Measurements from ENCODE around the gene FMNL1. TPM values are rescaled to one million over a fixed set of nuclear protein-coding genes. Genes with fewer than 3 reads are reported as not detected.

Gene FMNL1
- polyA plus RNA-seq, 1 donor (not counting 4 experiments of a cell fraction or from before 2014, with no cell fraction given) = 0.46 TPM

GRCh38 chr17:45242029-45242414 is 20.3 kb downstream of the FMNL1 start:
- no peaks in the 10 kb centered on the region for H3K9me3 ChIP-seq (ENCODE audit: control insufficient read depth, low read depth, low read length)
- DNase-seq (ENCODE audit: low read depth, low spot score) (no peak), FAIRE-seq (no peak)
- H3K27ac ChIP-seq (ENCODE audit: control insufficient read depth, insufficient read depth, low read length) = no peak overlapping the region
- H3K36me3 ChIP-seq (ENCODE audit: control insufficient read depth in 2 of 2, extremely low read depth in 1 of 2, insufficient read depth in 2 of 2, low read length in 2 of 2) = no peaks in the 10 kb centered on the region
- H2AFZ ChIP-seq (ENCODE audit: control insufficient read depth, low read length) = no peak overlapping the region
- no peak overlapping the region for H3K9ac ChIP-seq (ENCODE audit: control insufficient read depth, extremely low read depth, insufficient read depth, low read length)
- dilution Hi-C loops (cut with MboI; ENCODE audit: extremely low pct_ligation_motif_present, low sequenced_read_pairs) = no loop called here
- H4K20me1 ChIP-seq (ENCODE audit: control insufficient read depth, extremely low read depth, insufficient read depth, low read length) = no peaks in the 10 kb centered on the region
- peaks cover 15% of the 10 kb centered on the region for H3K27me3 ChIP-seq (ENCODE audit: control insufficient read depth, extremely low read depth, insufficient read depth, low read length)
- peaks cover 13% of the 10 kb centered on the region for H3K4me1 ChIP-seq (ENCODE audit: control insufficient read depth, extremely low read depth, insufficient read depth, low read length)
- TF ChIP-seq EZH2 (IDR thresholded peaks at IDR 0.05; ENCODE audit: low read length) = no peak
- TF ChIP-seq CTCF (optimal IDR thresholded peaks at IDR 0.05 in 1 of 3, IDR thresholded peaks at IDR 0.05 in 1 of 3, conservative IDR thresholded peaks at IDR 0.05 in 1 of 3; ENCODE audit: extremely low read depth in 1 of 3, insufficient read depth in 2 of 3, low read length in 3 of 3) = no peak
- no peak overlapping the region for H3K4me3 ChIP-seq (ENCODE audit: control insufficient read depth in 2 of 3, extremely low read depth in 1 of 3, insufficient read depth in 2 of 3, low read depth in 1 of 3, low read length in 3 of 3)
- no peaks in the 10 kb centered on the region for H3K79me2 ChIP-seq (ENCODE audit: control insufficient read depth, insufficient read depth, low read length)
- H3K4me2 ChIP-seq (ENCODE audit: control insufficient read depth, extremely low read depth, insufficient read depth, low read depth, low read length) = no peak overlapping the region
- no peaks in the 10 kb centered on the region for H3K9me1 ChIP-seq (ENCODE audit: control insufficient read depth, extremely low read depth, insufficient read depth, low read length)

GRCh38 chr17:45243750-45244149 is 22.1 kb downstream of the FMNL1 start:
- Histone ChIP-seq H3K4me2 (ENCODE audit: control insufficient read depth, extremely low read depth, insufficient read depth, low read depth, low read length) (no peak overlapping the region), H2AFZ (ENCODE audit: control insufficient read depth, low read length) (no peak overlapping the region), H3K9me3 (ENCODE audit: control insufficient read depth, low read depth, low read length) (no peaks in the 10 kb centered on the region), H3K9me1 (ENCODE audit: control insufficient read depth, extremely low read depth, insufficient read depth, low read length) (no peaks in the 10 kb centered on the region), H3K9ac (ENCODE audit: control insufficient read depth, extremely low read depth, insufficient read depth, low read length) (no peak overlapping the region), H3K4me3 (ENCODE audit: control insufficient read depth in 2 of 3, extremely low read depth in 1 of 3, insufficient read depth in 2 of 3, low read depth in 1 of 3, low read length in 3 of 3) (no peak overlapping the region), H3K27ac (ENCODE audit: control insufficient read depth, insufficient read depth, low read length) (no peak overlapping the region), H4K20me1 (ENCODE audit: control insufficient read depth, extremely low read depth, insufficient read depth, low read length) (no peaks in the 10 kb centered on the region), H3K4me1 (ENCODE audit: control insufficient read depth, extremely low read depth, insufficient read depth, low read length) (peaks cover 18% of the 10 kb centered on the region), H3K79me2 (ENCODE audit: control insufficient read depth, insufficient read depth, low read length) (peaks cover 3% of the 10 kb centered on the region), H3K27me3 (ENCODE audit: control insufficient read depth, extremely low read depth, insufficient read depth, low read length) (peaks cover 15% of the 10 kb centered on the region), H3K36me3 (ENCODE audit: control insufficient read depth in 2 of 2, extremely low read depth in 1 of 2, insufficient read depth in 2 of 2, low read length in 2 of 2) (no peaks in the 10 kb centered on the region)
- dilution Hi-C loops (cut with MboI; ENCODE audit: extremely low pct_ligation_motif_present, low sequenced_read_pairs) = no loop called here
- DNase-seq (ENCODE audit: low read depth, low spot score) (no peak), FAIRE-seq (no peak)
- TF ChIP-seq EZH2 (IDR thresholded peaks at IDR 0.05; ENCODE audit: low read length) = no peak
- no peak for TF ChIP-seq CTCF (optimal IDR thresholded peaks at IDR 0.05 in 1 of 3, IDR thresholded peaks at IDR 0.05 in 1 of 3, conservative IDR thresholded peaks at IDR 0.05 in 1 of 3; ENCODE audit: extremely low read depth in 1 of 3, insufficient read depth in 2 of 3, low read length in 3 of 3)
